GM19099 (cell line): Measurements from ENCODE around the gene AMPD3.

Experiments used
- POLR2A ChIP-seq: IDR thresholded peaks from 3 replicates; pipeline ENCODE4 v1.6.1; 2011; ENCODE audit warnings: low read depth; ENCODE audit not compliant: insufficient read length; ENCODE audit errors: extremely low read depth

The AMPD3 gene

GRCh38 chr11:10542776-10543175 lies 87.7 kb downstream of the AMPD3 start:
- TF ChIP-seq POLR2A, result no peak

- no peak for TF ChIP-seq POLR2A
Observed at GRCh38 chr11:10543782-10544181, 88.7 kb downstream of the AMPD3 start.

GRCh38 chr11:10544491-10545465 lies 89.7 kb downstream of the AMPD3 start:
- TF ChIP-seq POLR2A, result no peak

- TF ChIP-seq POLR2A, result no peak
Observed at GRCh38 chr11:10550503-10551289, 95.6 kb downstream of the AMPD3 start.

- no peak for TF ChIP-seq POLR2A
Observed at GRCh38 chr11:10551290-10551592, 96.2 kb downstream of the AMPD3 start.

GRCh38 chr11:10551845-10552352 lies 96.8 kb downstream of the AMPD3 start:
- TF ChIP-seq POLR2A, result no peak

- TF ChIP-seq POLR2A, result no peak
Observed at GRCh38 chr11:10556590-10556989, 101.5 kb downstream of the AMPD3 start.
